ENCODE data around the gene PIPOX.

PIPOX gene

DNA sequence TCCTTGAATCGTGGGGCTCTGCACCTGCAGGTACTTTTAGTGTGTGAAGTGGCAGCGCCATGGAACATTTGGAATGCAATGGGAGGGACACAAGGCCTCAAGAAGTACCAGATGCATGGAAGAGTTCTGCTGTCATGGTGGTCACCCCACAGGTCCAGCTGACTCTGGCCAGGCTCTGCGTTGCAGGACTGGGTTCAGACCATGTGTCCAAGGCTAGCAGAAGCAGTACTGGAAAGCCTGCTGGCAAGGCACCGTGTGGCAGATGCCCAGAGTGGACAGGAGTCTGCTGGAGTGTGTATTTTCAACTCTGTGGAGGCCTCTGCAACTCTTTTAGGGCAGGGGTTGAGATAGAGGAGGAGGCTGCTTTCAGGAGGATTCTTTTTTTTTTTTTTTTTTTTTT lies 2.1 kb downstream of the PIPOX start:
- no peak overlapping the region for H3K4me3 ChIP-seq (ENCODE audit: control insufficient read depth, low read depth, low read length)
- no peak for DNase-seq (ENCODE audit: low read depth)
- TF ChIP-seq, protein P1, sequence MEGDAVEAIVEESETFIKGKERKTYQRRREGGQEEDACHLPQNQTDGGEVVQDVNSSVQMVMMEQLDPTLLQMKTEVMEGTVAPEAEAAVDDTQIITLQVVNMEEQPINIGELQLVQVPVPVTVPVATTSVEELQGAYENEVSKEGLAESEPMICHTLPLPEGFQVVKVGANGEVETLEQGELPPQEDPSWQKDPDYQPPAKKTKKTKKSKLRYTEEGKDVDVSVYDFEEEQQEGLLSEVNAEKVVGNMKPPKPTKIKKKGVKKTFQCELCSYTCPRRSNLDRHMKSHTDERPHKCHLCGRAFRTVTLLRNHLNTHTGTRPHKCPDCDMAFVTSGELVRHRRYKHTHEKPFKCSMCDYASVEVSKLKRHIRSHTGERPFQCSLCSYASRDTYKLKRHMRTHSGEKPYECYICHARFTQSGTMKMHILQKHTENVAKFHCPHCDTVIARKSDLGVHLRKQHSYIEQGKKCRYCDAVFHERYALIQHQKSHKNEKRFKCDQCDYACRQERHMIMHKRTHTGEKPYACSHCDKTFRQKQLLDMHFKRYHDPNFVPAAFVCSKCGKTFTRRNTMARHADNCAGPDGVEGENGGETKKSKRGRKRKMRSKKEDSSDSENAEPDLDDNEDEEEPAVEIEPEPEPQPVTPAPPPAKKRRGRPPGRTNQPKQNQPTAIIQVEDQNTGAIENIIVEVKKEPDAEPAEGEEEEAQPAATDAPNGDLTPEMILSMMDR (conservative IDR thresholded peaks at IDR 0.05; ENCODE audit: control insufficient read depth, insufficient read depth, low read depth, low read length), result no peak

DNA sequence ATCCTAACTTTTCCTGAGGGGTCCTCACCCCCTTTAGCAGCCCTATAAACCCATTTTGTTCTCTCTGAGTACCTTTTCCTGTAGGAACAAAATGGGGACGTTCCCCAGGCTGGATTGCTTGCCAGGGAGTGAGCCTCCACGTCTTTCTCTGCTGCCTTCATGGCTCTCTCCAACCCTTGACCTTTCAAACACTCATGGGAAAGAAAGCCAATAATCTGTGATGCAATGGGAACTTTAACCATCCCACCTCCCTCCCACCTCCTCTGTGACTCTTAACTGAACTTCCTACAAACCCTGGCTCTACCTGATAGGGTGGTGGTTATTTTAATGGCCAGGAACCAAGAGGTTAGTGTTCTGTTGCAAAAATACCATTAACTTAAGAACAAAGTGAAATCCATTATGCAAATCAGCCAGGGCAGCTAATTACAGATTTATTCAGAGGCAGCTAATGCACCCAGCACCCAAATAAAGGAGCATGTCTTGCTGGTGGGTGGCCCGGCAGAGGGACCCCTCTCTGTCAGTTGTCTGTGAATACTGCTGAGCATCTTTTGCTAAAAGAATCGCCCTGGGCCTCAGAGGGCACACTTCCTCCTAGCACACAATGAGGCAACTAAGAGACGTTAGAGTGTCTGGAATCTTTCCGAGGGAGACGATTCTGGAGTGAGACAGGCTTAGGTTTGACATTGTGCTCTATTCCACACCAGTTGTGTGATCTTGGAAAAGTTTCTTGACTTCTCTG lies 3.0 kb downstream of the PIPOX start:
- TF ChIP-seq, protein P1 (conservative IDR thresholded peaks at IDR 0.05; ENCODE audit: control insufficient read depth, insufficient read depth, low read depth, low read length), result no peak
- no peak overlapping the region for H3K4me3 ChIP-seq (ENCODE audit: control insufficient read depth, low read depth, low read length)
- DNase-seq (ENCODE audit: low read depth), result no peak

DNA sequence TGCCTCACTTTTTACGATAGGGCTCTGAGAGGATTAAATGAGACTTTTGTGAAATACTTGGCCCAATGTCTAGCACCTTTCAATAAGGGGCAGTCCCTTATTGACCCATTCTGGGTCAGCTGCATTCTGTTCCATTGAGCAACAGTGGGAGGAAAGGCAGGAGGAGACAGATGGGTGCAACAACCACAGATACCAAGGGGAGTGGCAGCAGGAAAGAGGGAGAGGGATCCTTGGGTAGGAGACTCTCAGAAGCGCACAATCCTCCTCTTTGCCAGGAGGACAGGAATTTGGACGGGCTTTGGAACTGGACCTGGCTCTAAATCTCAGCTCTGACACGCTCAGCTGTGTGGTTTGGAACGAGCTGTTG lies 3.5 kb downstream of the PIPOX start:
- H3K4me3 ChIP-seq (ENCODE audit: control insufficient read depth, low read depth, low read length), result no peak overlapping the region
- no peak for DNase-seq (ENCODE audit: low read depth)
- TF ChIP-seq, protein P1 (conservative IDR thresholded peaks at IDR 0.05; ENCODE audit: control insufficient read depth, insufficient read depth, low read depth, low read length), result no peak

DNA sequence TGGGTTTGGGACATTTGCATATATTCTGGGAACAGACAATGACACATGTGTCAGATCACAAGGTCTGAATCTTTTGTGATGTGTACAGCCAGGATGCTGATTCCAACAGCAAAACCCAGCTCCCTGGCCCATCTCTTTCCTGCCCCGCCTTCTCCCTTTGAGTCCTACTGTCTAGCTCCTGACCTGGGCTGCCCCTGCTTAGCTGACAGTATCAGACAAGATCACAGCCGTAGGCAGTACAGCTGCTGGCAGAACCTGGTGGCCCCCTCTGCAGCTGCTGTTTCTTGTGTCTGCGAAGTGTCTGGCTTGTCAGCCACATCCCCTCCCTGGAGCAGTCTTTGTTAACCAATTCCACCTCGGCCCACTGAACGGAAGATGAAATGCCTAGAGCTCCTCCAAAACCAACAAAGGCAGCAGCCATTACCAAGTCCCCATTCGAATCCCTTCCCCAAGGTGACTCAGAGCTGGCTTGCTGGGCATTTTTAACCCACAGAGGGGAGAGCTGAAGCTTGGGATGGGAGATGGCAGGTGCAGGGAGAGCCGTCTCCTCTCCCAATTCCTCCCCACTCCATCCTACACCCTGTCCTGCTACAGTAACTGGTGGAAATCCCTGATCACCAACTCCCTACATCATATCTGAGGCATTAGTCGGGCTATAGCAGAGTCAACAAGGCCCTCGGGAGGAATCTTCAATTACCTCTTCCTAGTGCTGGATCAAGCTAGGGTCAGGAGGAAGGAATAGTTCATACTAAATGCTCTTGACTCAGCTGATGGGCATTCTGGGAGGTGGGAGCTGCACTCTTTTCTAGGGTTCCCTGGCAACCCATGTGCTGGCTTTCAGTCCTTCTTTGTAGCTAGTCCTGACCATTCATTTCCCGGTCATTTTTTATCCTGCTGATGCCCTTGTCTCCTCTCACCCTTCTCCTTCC lies 5.8 kb downstream of the PIPOX start:
- DNase-seq (ENCODE audit: low read depth), result no peak
- TF ChIP-seq, protein P1 (conservative IDR thresholded peaks at IDR 0.05; ENCODE audit: control insufficient read depth, insufficient read depth, low read depth, low read length), result no peak
- no peak overlapping the region for H3K4me3 ChIP-seq (ENCODE audit: control insufficient read depth, low read depth, low read length)

DNA sequence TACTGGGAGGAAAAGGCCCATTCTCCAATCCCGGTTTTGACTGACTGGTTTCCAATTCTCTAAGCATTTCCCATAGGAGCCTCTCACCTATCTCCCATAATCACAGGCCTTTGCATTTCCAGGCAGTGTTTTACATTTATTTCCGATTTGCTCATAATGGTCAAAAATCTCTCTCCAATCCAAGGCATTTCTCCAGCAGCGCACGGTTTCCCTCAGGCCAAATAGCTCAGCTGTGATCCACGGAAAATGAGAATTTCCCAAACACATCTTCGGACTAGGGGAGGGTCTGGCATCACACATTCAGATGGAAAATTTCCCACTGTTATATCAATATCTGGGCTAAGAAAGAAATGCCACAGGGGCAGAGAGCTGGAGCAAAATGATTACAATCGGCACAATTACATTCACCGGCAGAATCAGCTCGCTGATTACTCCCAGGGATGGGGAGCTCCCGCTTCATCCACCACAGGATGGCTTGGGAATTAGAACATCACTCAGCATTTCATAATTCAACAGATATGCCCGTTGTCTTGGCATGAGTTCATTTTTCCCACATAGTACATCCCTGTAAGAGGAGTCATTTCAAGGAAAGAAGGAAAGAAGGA lies 6.7 kb downstream of the PIPOX start:
- DNase-seq (ENCODE audit: low read depth), result no peak
- TF ChIP-seq, protein P1 (conservative IDR thresholded peaks at IDR 0.05; ENCODE audit: control insufficient read depth, insufficient read depth, low read depth, low read length), result no peak

DNA sequence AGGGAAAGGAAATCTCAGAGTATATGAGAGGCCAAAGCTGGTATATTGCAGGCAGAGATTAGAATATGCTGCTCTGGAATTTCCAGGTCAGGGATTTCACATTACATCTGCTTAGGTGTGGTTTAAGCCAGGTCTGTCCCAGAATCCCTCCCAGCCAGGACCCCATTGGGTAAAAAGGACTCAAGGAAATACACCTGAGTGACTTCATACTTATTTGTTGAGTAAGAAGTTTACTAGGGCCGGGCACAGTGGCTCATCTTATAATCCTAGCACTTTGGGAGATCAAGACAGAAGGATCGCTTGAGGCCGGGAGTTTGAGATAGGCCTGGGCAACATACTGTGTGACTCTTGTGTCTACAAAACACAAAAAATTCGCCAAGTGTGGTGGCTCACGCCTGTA lies 7.2 kb downstream of the PIPOX start:
- TF ChIP-seq, protein P1 (conservative IDR thresholded peaks at IDR 0.05; ENCODE audit: control insufficient read depth, insufficient read depth, low read depth, low read length), result no peak
- no peak for DNase-seq (ENCODE audit: low read depth)
- no peak overlapping the region for H3K4me3 ChIP-seq (ENCODE audit: control insufficient read depth, low read depth, low read length)

More for the DNA sequence above, 6.7 kb downstream of the PIPOX start:
- no peak overlapping the region for H3K4me3 ChIP-seq (ENCODE audit: control insufficient read depth, low read depth, low read length)
